Measurements from ENCODE around the gene TPD52L2. TPM values are rescaled to one million over a fixed set of nuclear protein-coding genes. Genes with fewer than 3 reads are reported as not detected.

Gene TPD52L2
- 72.2 TPM for total RNA-seq (ENCODE audit: insufficient read depth, low replicate concordance)

- peak; percentile 99 for DNase-seq (ENCODE audit: low spot score)
Observed at GRCh38 chr20:63864978-63865640, at the start of gene TPD52L2. TSS of gene TPD52L2 (plus strand) at chr20:63865270. CDS start at chr20:63865366, 96 bp downstream.

- DNase-seq (ENCODE audit: low spot score): no peak
Observed at GRCh38 chr20:63815615-63816253, 49.3 kb upstream of the TPD52L2 start.

GRCh38 chr20:63819224-63819921 lies 45.7 kb upstream of the TPD52L2 start:
- DNase-seq (ENCODE audit: low spot score): no peak

- DNase-seq (ENCODE audit: low spot score): no peak
Observed at GRCh38 chr20:63821811-63822210, 43.3 kb upstream of the TPD52L2 start.

- DNase-seq (ENCODE audit: low spot score): no peak
Observed at GRCh38 chr20:63822276-63822696, 42.8 kb upstream of the TPD52L2 start.

GRCh38 chr20:63823691-63824311 lies 41.3 kb upstream of the TPD52L2 start:
- DNase-seq (ENCODE audit: low spot score): no peak

- DNase-seq (ENCODE audit: low spot score): no peak
Observed at GRCh38 chr20:63825331-63826118, 39.5 kb upstream of the TPD52L2 start.

- DNase-seq (ENCODE audit: low spot score): no peak
Observed at GRCh38 chr20:63826753-63827152, 38.3 kb upstream of the TPD52L2 start.

GRCh38 chr20:63828124-63828523 lies 36.9 kb upstream of the TPD52L2 start:
- DNase-seq (ENCODE audit: low spot score): no peak

GRCh38 chr20:63828545-63828944 lies 36.5 kb upstream of the TPD52L2 start:
- no peak for DNase-seq (ENCODE audit: low spot score)

GRCh38 chr20:63828951-63829350 lies 36.1 kb upstream of the TPD52L2 start:
- no peak for DNase-seq (ENCODE audit: low spot score)

- DNase-seq (ENCODE audit: low spot score): no peak
Observed at GRCh38 chr20:63829603-63829944, 35.5 kb upstream of the TPD52L2 start.

- no peak for DNase-seq (ENCODE audit: low spot score)
Observed at GRCh38 chr20:63829945-63830835, 34.9 kb upstream of the TPD52L2 start.

- no peak for DNase-seq (ENCODE audit: low spot score)
Observed at GRCh38 chr20:63830841-63831588, 34.1 kb upstream of the TPD52L2 start, which contains the start of gene ZBTB46. TSS of gene ZBTB46 (minus strand) at chr20:63831264. CDS start at chr20:63790757, 40,507 bp downstream.

- DNase-seq (ENCODE audit: low spot score): no peak
Observed at GRCh38 chr20:63831646-63831992, 33.5 kb upstream of the TPD52L2 start.

GRCh38 chr20:63831993-63832686 lies 32.9 kb upstream of the TPD52L2 start:
- DNase-seq (ENCODE audit: low spot score): no peak

GRCh38 chr20:63833776-63834490 lies 31.1 kb upstream of the TPD52L2 start:
- DNase-seq (ENCODE audit: low spot score): no peak

GRCh38 chr20:63834491-63834880 lies 30.6 kb upstream of the TPD52L2 start:
- no peak for DNase-seq (ENCODE audit: low spot score)
